IPS DF 6.9 (cell line): Measurements from ENCODE around the gene ATP5IF1.

Experiments used
- DNase-seq: peaks from one replicate; pipeline ENCODE4 v3.0.0-alpha.2; 2013; ENCODE audit warnings: low read depth, low spot score
- H3K27ac ChIP-seq: one replicate; pipeline ENCODE4 v1.5.1; 2013; ENCODE audit warnings: low read length, control low read depth
- H3K27me3 ChIP-seq: 2 replicates; pipeline ENCODE4 v1.6.1; 2013; ENCODE audit warnings: mild to moderate bottlenecking, low read length; ENCODE audit not compliant: control insufficient read depth, insufficient read depth
- H3K36me3 ChIP-seq: 2 replicates; pipeline ENCODE4 v1.6.1; 2013; ENCODE audit warnings: low read length; ENCODE audit not compliant: control insufficient read depth, insufficient read depth
- H3K4me1 ChIP-seq: 2 replicates; pipeline ENCODE4 v1.6.1; 2013; ENCODE audit warnings: low read length; ENCODE audit not compliant: control insufficient read depth, insufficient read depth
- H3K4me3 ChIP-seq: 2 replicates; pipeline ENCODE4 v1.5.1; 2013; ENCODE audit warnings: mild to moderate bottlenecking, low read length
- H3K9me3 ChIP-seq: 2 replicates; pipeline ENCODE4 v1.6.1; 2013; ENCODE audit warnings: low read length, inconsistent platforms; ENCODE audit not compliant: control insufficient read depth, insufficient read depth
- WGBS: extraction: QIAGEN DNeasy Blood & Tissue Kit; methylation state at CpG from one replicate; pipeline ENCODE4 v1.1.7; 2013; ENCODE audit warnings: mixed read lengths, missing lambda C conversion rate; ENCODE audit not compliant: insufficient read length, insufficient coverage; 5-methylcytosine and 5-hydroxymethylcytosine counted together

Gene ATP5IF1

GRCh38 chr1:28286111-28286510 lies 50.2 kb downstream of the ATP5IF1 start:
- Histone ChIP-seq H3K27me3 (no peaks in the 10 kb centered on the region), H3K4me3 (no peak overlapping the region), H3K9me3 (no peaks in the 10 kb centered on the region), H3K4me1 (no peaks in the 10 kb centered on the region), H3K36me3 (peaks cover 5% of the 10 kb centered on the region; the same call in 1 of the 2 replicates), H3K27ac (no peak overlapping the region)
- DNase-seq, result no peak
- WGBS, result no CpG with 5 or more reads among the region's 2 CpGs
